Suprapubic skin (tissue), 4 donors: ENCODE measurements around the gene PTPRD. TPM values are rescaled to one million over a fixed set of nuclear protein-coding genes. Genes with fewer than 3 reads are reported as not detected.

ENCODE experiments used
- DNase-seq, 2 donors: peaks; one replicate each; pipeline ENCODE4 v3.0.0-alpha.2; 2019; ENCODE audit warnings: low spot score in 2 of 2
- H3K27ac ChIP-seq: fragments of 200-600 bp; sonication (generic); one replicate; pipeline ENCODE4 v1.5.1; 2019
- H3K27me3 ChIP-seq: fragments of 200-600 bp; sonication (generic); one replicate; pipeline ENCODE4 v1.5.1; 2019
- H3K36me3 ChIP-seq: fragments of 200-600 bp; sonication (generic); one replicate; pipeline ENCODE4 v1.5.1; 2019
- H3K4me1 ChIP-seq: fragments of 200-600 bp; sonication (generic); one replicate; pipeline ENCODE4 v1.5.1; 2019
- H3K4me3 ChIP-seq: fragments of 200-600 bp; sonication (generic); one replicate; pipeline ENCODE4 v1.5.1; 2019; ENCODE audit warnings: mild to moderate bottlenecking
- H3K9me3 ChIP-seq: fragments of 200-600 bp; sonication (generic); one replicate; pipeline ENCODE4 v1.5.1; 2019
- CTCF ChIP-seq, 2 donors: fragments of 200-600 bp in 1 of 2; fragments of 450-650 bp in 1 of 2; sonication (generic) in 1 of 2; IDR thresholded peaks; one replicate each; pipeline ENCODE4 v1.5.1; 2016 to 2019; ENCODE audit warnings: antibody characterized with exemption in 2 of 2, mild to moderate bottlenecking in 1 of 2, moderate library complexity in 1 of 2
- EP300 ChIP-seq: sonication (generic); formaldehyde crosslinking; IDR thresholded peaks from one replicate; pipeline ENCODE4 v1.6.1; 2017; ENCODE audit warnings: antibody characterized with exemption
- POLR2A ChIP-seq, 2 donors: fragments of 450-650 bp; IDR thresholded peaks; one replicate each; pipeline ENCODE4 v1.6.1; 2017; ENCODE audit warnings: antibody characterized with exemption in 2 of 2, mild to moderate bottlenecking in 2 of 2, moderate library complexity in 2 of 2
- POLR2AphosphoS5 ChIP-seq, 3 donors: sonication (generic); formaldehyde crosslinking; IDR thresholded peaks; one replicate each; pipeline ENCODE4 v1.6.1; 2017; ENCODE audit warnings: antibody characterized with exemption in 3 of 3
- WGBS: methylation state at CpG from one replicate; pipeline ENCODE4 v1.1.5; 2018; 5-methylcytosine and 5-hydroxymethylcytosine counted together
- total RNA-seq, 4 donors: library from RNA; depleted of rRNA; stranded (reverse); fragments of >200 nt; gene quantifications; one replicate each; pipeline ENCODE4 v1.1.0, GENCODE V29; 2016

The PTPRD gene
- total RNA-seq, 4 donors from 2014 or later = 0.49 to 3.3 (median 2.5) TPM

- H3K36me3 ChIP-seq = no peaks in the 10 kb centered on the region
- H3K27ac ChIP-seq = no peak overlapping the region
- no peaks in the 10 kb centered on the region for H3K4me1 ChIP-seq
- no peak overlapping the region for H3K4me3 ChIP-seq
- no peaks in the 10 kb centered on the region for H3K27me3 ChIP-seq
- DNase-seq = no peak
- TF ChIP-seq CTCF (IDR thresholded peaks at IDR 0.05) = no peak
- TF ChIP-seq EP300 = no peak
- TF ChIP-seq POLR2AphosphoS5 (IDR thresholded peaks at IDR 0.05) = no peak
- TF ChIP-seq POLR2A (IDR thresholded peaks at IDR 0.05) = no peak
- H3K9me3 ChIP-seq = no peaks in the 10 kb centered on the region
Observed at GRCh38 chr9:8356406-8356805, 2256.4 kb downstream of the PTPRD start.

- Histone ChIP-seq H3K4me3 (no peak overlapping the region), H3K4me1 (no peaks in the 10 kb centered on the region), H3K27ac (no peak overlapping the region), H3K27me3 (no peaks in the 10 kb centered on the region), H3K9me3 (no peaks in the 10 kb centered on the region), H3K36me3 (no peaks in the 10 kb centered on the region)
- no peak for DNase-seq
- TF ChIP-seq POLR2A (IDR thresholded peaks at IDR 0.05) (no peak), EP300 (no peak), POLR2AphosphoS5 (IDR thresholded peaks at IDR 0.05) (no peak), CTCF (IDR thresholded peaks at IDR 0.05) (no peak)
Observed at GRCh38 chr9:8351436-8351835, 2261.4 kb downstream of the PTPRD start.

GRCh38 chr9:8349901-8350300, 2262.9 kb downstream of the PTPRD start:
- no peaks in the 10 kb centered on the region for H3K9me3 ChIP-seq
- TF ChIP-seq POLR2A (IDR thresholded peaks at IDR 0.05) (no peak), POLR2AphosphoS5 (IDR thresholded peaks at IDR 0.05) (no peak), CTCF (IDR thresholded peaks at IDR 0.05) (no peak), EP300 (no peak)
- 52% methylated on average over 4 of the region's 4 CpGs for WGBS
- no peaks in the 10 kb centered on the region for H3K27me3 ChIP-seq
- no peak overlapping the region for H3K4me3 ChIP-seq
- DNase-seq = no peak
- no peaks in the 10 kb centered on the region for H3K4me1 ChIP-seq
- no peak overlapping the region for H3K27ac ChIP-seq
- no peaks in the 10 kb centered on the region for H3K36me3 ChIP-seq

GRCh38 chr9:8349376-8349775, 2263.4 kb downstream of the PTPRD start:
- TF ChIP-seq EP300 = no peak
- Histone ChIP-seq H3K4me3 (no peak overlapping the region), H3K36me3 (no peaks in the 10 kb centered on the region), H3K27ac (no peak overlapping the region), H3K9me3 (no peaks in the 10 kb centered on the region), H3K27me3 (no peaks in the 10 kb centered on the region), H3K4me1 (no peaks in the 10 kb centered on the region)
- 65% methylated on average over 2 of the region's 2 CpGs for WGBS
- no peak for DNase-seq

GRCh38 chr9:8348756-8349155, 2264.0 kb downstream of the PTPRD start:
- H3K4me3 ChIP-seq = no peak overlapping the region
- H3K36me3 ChIP-seq = no peaks in the 10 kb centered on the region
- TF ChIP-seq POLR2A (IDR thresholded peaks at IDR 0.05) (no peak), POLR2AphosphoS5 (IDR thresholded peaks at IDR 0.05) (no peak), EP300 (no peak)
- H3K27ac ChIP-seq = no peak overlapping the region
- WGBS = 62% methylated on average over 4 of the region's 4 CpGs
- H3K9me3 ChIP-seq = no peaks in the 10 kb centered on the region
- no peak for DNase-seq
- H3K4me1 ChIP-seq = no peaks in the 10 kb centered on the region
- H3K27me3 ChIP-seq = no peaks in the 10 kb centered on the region

- H3K9me3 ChIP-seq = no peaks in the 10 kb centered on the region
- 87% methylated on average over 4 of the region's 4 CpGs for whole genome bisulfite sequencing
- no peaks in the 10 kb centered on the region for H3K36me3 ChIP-seq
- no peak overlapping the region for H3K27ac ChIP-seq
- H3K27me3 ChIP-seq = no peaks in the 10 kb centered on the region
- H3K4me1 ChIP-seq = no peaks in the 10 kb centered on the region
- DNase-seq = no peak
- TF ChIP-seq POLR2AphosphoS5 (IDR thresholded peaks at IDR 0.05) = no peak
- no peak for TF ChIP-seq EP300
- TF ChIP-seq CTCF (IDR thresholded peaks at IDR 0.05) = no peak
- no peak overlapping the region for H3K4me3 ChIP-seq
Observed at GRCh38 chr9:8346296-8346695, 2266.5 kb downstream of the PTPRD start.
